HG03520 (cell line): Measurements from ENCODE around the gene TP63.

ENCODE experiments used
- ATAC-seq: cut with Tn5 transposase; IDR thresholded peaks from one replicate; pipeline ENCODE4 v1.9.1; 2021; ENCODE audit warnings: mild to moderate bottlenecking, moderate library complexity; ENCODE audit not compliant: unreplicated experiment

TP63 gene

GRCh38 chr3:189680723-189681122 is 49.5 kb downstream of the TP63 start:
- ATAC-seq, result no peak

DNA sequence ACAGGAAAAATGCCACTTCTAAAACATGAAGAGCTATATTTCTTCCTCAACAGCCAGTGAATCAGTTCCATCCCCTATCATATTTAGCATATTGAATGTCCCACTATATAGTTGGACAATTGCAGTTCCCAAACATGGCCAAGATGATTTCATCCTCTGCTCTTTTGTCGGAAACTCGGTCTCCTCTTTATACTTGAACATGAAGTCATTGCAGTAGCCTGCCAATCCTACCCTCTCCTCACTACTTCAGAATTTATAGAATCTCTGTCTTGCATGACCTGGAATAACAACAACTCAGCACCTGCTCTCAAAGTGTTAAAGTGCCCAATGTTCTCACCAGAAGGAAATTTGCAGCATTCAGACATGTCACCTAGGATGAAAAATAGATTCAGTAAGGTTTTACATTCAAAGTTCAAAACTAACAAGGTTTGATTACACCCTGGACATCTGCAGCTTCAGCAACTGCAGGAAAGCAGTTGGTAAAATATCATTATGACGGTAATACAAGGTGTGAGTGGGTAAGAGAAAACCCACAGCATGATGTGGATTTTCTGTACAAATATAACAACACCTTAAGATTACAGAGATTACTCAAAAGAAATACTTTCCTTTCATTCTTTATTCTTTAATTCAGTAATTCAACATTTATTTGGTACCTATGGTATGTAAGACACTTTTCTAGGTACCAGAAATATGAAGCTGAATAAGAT is 52.5 kb downstream of the TP63 start:
- ATAC-seq, result no peak

- no peak for ATAC-seq
These were observed 53.1 kb downstream of the TP63 start for GRCh38 chr3:189684317-189684716.

DNA sequence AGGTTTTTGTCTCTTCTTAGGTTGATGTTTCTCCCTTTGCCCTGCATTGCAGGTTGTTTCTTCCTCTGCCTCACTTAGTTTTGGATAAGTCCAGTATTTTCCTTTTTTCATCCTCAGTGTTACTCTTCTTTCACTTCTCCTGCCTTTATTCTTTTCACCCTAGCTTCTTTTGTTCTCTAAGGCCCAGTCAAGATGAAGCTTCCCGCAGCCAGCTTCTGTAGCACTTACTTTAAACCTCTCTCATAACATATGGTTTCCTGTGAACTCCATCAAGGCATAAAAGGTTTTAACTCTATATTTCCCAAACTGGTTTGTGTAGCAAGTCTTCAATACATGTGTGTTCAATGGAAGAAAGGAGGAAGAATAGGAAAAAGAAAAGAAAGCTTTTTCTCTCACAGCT is 54.1 kb downstream of the TP63 start:
- no peak for ATAC-seq

- ATAC-seq, result no peak
These were observed 54.7 kb downstream of the TP63 start for GRCh38 chr3:189685860-189686259.

DNA sequence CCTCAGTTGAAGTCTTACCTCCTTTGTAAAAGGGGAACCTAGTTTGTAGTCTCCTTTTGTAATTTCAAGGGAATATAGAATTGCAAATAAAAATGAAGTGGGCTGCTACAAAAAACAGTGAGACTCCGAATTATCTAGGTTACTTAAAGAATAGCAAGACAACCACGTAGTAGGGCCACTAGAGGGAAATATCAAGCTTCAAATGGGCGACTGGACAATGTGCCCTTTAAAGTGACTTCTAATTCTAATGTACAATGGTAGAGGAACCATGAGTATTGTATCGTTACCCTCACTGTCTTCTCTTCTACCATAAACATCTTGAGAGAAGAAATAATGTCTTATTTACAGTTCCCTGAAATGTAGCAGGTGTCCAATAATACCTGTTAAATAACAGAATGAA is 56.3 kb downstream of the TP63 start:
- ATAC-seq, result no peak

DNA sequence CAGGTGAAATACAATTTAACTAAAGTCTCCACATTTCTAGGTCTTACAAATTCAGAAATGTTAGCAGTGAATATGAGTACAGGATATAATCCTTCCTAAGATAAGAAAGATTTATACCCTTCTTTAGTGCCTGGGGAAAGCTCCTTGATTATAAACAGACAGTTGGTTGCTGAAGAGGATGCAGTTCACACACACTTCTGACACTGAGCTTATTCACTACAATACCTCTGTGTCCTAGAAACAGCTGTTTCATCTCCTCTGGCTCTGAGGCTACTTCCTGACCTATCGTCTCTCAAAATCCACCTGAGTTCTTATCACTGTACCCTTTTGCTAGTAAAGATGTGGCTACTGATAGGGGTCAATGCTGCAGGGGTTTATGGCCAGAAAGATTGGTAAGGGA is 57.1 kb downstream of the TP63 start:
- no peak for ATAC-seq

DNA sequence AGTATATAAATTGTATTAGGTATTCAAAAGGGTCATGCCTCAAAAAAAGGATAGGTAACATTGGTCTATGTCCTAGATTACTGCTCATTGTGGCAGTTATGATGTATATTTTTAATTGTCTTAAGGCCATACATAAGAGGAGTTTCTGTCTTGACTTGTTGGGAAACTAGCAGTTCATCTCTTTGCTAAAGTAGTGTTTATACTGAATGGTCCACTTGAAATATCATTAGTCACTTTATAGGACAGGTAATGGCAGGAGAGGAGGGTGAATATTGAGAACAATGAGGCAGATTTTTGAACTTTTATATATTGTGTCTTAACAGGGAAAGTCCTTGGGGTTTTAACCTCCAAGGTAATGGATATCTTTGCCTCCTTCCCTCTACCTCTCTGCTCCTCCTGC is 58.4 kb downstream of the TP63 start:
- no peak for ATAC-seq

GRCh38 chr3:189690237-189690636 is 59.0 kb downstream of the TP63 start:
- ATAC-seq, result no peak

- no peak for ATAC-seq
These were observed 59.5 kb downstream of the TP63 start for GRCh38 chr3:189690672-189691071.

DNA sequence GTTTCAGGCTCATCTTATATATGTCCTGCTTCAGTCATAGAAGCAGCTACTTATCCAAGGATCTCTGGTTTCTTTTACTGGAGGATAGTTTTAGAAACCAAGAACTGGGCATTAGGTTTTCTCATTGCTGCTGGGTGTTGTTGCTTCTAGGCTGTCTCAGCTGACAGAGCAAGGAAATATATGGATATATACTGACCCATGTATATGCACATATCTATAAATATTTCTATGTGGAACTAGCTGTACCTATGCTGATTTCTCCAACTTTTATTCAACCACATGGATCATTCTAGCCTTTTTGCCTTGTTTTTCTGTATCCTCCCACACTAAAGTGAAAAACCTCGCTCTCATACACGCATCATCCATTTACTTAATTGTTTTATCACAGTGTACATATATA is 64.2 kb downstream of the TP63 start:
- no peak for ATAC-seq

DNA sequence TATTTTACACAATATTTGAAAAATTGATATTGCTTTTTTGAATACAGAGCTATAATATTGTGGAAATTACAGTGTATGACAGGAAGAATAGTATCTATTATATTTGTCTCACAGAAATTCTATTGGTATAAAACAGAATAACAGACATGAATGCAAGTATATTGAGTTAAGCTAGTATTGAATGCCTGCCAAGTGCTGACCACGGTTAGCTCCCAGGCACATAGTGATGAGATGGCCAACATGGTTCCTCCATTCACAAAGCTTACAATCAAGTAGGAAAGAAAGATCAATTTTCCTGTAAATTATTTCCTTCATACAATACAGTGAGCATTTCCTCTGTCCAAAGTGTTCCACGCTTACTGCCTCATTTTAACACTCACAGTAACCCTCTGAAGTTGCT is 67.6 kb downstream of the TP63 start:
- no peak for ATAC-seq

DNA sequence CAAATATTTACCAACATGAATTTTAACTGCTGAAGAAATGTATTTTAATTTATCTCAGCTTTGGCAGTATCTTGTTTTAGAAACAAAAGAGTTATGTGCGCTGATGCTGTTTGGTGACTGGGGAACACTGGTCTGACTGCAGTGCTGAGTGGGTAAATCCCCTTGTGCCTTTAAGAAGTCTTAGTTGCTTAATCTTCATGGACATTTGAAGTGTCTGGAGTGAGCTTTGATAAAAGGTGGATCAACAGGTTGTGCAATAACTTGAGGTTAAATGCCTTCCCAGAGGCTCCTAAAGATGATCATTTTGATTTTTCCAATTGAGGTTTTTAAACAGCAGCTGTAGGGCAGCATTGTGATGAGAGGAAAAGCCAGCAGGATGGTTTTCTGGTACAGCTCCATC is 68.7 kb downstream of the TP63 start:
- no peak for ATAC-seq

DNA sequence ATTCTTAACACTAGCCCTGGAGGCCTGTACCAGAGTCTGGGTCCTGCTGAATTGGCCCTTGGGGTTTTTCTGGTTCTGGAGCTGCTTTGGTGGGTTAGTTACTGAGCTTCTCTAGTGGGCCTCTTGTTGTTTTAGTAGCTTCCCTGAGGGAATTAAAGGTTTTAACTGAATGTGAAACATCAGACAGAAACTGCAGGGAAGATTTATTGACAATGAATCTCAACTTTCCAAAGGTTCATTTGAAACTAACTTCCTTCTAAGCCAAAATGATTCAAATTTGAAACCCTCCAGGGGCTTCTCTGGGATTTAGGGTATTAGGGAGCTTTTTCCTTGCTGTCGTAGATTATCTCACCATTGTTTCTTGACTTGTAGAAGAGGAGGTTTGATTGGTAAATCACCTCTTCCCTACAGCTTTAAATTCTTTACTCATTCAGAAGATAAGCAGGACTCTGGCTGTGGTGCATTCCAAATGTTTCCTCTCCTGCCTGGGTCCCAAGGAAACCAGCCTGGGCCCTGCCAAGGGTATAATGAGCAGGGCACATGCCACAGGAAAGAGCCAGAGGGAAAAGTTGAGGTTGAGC is 71.0 kb downstream of the TP63 start:
- no peak for ATAC-seq

- ATAC-seq, result no peak
These were observed 72.7 kb downstream of the TP63 start for GRCh38 chr3:189703865-189704264.

- ATAC-seq, result no peak
These were observed 77.2 kb downstream of the TP63 start for GRCh38 chr3:189708375-189708774.

DNA sequence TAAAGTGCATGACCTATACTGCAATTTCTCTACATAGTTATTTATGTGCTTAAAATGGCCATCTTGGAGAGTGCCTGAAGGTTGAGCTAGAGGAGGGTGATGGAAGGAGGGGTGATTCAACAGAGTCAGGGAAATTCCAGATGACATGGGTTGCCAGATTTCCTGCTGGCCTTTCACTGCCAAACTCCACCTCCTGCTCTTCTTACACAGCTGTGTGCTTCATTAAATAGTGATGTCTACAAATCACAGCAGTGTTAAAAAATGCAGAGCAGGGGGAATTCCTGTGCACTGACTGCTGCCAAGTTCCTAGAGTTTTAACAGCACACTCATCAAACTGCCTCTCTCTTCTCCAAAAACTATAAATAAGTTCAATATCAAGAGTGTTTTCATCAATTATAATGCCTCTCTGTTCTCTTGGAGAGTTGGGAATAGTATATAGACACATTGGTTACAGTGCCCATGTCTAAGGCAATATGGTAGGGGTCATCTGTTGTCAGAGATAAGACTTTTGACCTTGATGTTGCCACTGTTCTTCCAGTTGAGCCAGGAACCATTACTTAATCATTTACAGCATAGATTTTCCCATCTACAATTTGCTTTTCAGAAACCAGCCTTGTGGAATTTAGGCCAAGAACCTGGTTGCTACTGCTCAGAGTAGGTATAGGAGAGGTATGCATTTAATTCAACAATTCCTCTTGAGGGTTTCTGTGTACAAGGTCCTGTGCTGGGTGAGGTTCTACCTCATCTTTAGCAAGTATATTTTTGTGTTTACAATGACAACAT is 79.6 kb downstream of the TP63 start:
- no peak for ATAC-seq

GRCh38 chr3:189712906-189713483 is 81.8 kb downstream of the TP63 start:
- ATAC-seq, result no peak

- no peak for ATAC-seq
These were observed 84.1 kb downstream of the TP63 start for GRCh38 chr3:189714991-189715961.

- ATAC-seq, result no peak
These were observed 87.0 kb downstream of the TP63 start for GRCh38 chr3:189718215-189718614.
